ENCODE results near the gene NDUFB1. TPM values are rescaled to one million over a fixed set of nuclear protein-coding genes. Genes with fewer than 3 reads are reported as not detected.

The NDUFB1 gene
- total RNA-seq: 362 and 365 TPM in 2 replicates

GRCh38 chr14:92121670-92122350 lies at the start of gene NDUFB1, which contains the start of gene CPSF2:
TSS of gene NDUFB1 (minus strand) at chr14:92121706. CDS start at chr14:92117637, 4,069 bp downstream.
TSS of gene CPSF2 (plus strand) at chr14:92121969. CDS start at chr14:92130985, 9,016 bp downstream.

GRCh38 chr14:92106143-92106926 lies 15.2 kb downstream of the NDUFB1 start, which contains the start of gene ATXN3:
TSS of gene ATXN3 (minus strand) at chr14:92106582. CDS start at chr14:92106552, 30 bp downstream.

Other genes starting within 250 kb of the NDUFB1 start
- gene FBLN5, start 174.0 kb downstream of the NDUFB1 start, total RNA-seq: 0.26 and 0.98 TPM in 2 replicates
- gene TRIP11, start 81.6 kb downstream of the NDUFB1 start, total RNA-seq: 32.2 and 35.7 TPM in 2 replicates
- 107 and 131 TPM in 2 replicates for gene ATXN3, start 15.1 kb downstream of the NDUFB1 start, total RNA-seq
- 21.9 and 35.3 TPM in 2 replicates for gene CPSF2, start 263 bp upstream of the NDUFB1 start, total RNA-seq
- gene SLC24A4, start 201.5 kb upstream of the NDUFB1 start, total RNA-seq: 0.09 and 0.11 TPM in 2 replicates